Measurements from ENCODE around the gene BEGAIN.

Gene BEGAIN

DNA sequence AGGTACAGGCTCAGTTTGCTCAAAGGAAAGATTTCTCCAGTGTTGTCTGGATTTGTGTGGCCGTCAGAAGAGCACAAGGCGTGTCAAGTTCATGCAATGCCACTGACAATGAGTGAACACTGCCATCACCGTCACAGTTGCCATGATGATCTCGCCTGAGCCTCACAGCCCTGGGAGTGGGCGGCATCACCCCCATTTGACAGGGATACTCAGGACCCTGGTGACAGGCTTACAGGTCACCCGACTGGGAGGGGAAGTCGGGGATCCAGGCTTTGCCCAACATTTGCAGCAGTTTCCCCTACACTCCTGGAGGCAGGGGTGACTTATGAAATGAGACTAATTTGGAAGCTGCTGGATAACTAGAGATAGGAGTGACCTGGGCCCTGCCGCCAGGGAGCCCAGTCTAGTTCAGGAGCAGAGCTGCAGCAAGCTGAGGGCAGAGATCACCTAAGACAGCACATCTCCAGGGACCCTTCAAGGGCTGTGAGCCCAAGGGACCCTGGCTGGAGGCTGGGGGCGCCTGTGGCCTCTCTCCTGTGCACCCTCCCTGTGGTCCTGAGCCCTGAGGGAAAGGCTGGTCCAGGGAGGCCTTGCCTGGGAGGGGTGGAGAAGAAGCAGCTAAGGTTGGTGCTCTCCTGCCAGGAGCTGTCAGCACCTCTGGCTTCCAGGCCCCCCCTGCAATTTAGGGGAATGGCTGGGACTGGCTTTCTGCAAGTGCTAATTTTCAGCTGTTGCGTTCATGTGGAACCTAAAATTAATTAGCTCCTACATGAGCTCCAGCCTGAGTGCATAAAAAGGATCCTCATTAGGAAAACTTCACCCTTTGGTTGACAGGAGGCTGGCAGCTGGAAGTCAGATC lies 32.4 kb upstream of the BEGAIN start:
- no peak for DNase-seq (ENCODE audit: low spot score)
- TF ChIP-seq, protein P1, sequence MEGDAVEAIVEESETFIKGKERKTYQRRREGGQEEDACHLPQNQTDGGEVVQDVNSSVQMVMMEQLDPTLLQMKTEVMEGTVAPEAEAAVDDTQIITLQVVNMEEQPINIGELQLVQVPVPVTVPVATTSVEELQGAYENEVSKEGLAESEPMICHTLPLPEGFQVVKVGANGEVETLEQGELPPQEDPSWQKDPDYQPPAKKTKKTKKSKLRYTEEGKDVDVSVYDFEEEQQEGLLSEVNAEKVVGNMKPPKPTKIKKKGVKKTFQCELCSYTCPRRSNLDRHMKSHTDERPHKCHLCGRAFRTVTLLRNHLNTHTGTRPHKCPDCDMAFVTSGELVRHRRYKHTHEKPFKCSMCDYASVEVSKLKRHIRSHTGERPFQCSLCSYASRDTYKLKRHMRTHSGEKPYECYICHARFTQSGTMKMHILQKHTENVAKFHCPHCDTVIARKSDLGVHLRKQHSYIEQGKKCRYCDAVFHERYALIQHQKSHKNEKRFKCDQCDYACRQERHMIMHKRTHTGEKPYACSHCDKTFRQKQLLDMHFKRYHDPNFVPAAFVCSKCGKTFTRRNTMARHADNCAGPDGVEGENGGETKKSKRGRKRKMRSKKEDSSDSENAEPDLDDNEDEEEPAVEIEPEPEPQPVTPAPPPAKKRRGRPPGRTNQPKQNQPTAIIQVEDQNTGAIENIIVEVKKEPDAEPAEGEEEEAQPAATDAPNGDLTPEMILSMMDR (IDR thresholded peaks at IDR 0.05; ENCODE audit: extremely low read depth, missing control alignments): no peak

DNA sequence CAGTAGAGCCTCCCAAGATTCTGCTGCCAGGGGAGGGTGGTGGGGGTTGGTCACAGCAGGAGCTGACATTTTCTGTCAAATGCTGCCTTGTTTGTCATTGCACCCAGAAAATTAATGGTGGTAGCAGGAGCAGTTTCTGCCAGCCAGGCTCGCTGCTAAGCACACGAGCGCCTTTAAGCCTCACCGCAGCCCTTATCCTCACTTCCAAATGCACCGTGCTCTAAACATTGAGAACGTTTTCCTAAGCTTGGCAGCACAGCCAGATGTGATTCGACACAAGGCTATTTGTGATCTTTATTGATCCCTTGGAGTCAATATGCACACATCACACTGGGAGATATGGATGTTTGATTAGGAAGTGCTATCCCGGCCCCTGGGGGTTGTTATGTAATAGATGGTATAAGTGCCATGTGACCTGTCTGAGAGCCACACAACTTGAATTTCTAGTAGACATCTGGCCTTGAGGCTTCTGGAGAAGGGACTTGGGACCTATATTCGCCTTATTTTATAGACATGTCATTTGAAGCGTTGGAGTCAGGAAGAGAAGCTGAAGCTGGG lies 31.6 kb upstream of the BEGAIN start:
- TF ChIP-seq, protein P1 (IDR thresholded peaks at IDR 0.05; ENCODE audit: extremely low read depth, missing control alignments): no peak
- no peak for DNase-seq (ENCODE audit: low spot score)

DNA sequence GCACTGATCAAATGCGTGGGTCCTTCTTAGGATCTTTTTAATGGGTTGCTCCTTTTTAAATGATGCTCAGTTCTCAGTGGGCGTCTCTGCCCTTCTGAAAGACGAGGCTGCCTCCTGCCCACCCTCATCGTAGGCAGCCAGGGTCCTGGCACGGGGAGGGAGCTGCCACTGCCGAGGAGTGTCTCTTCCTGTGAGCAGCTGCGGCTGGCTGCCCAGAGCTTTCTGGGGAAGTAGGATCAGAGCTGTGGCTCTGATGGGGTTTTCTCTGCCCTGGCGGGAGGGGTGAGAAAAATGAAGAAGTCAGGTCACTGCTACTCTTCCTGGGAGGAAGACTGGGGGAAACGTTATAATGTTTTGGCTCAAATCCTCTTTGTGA lies 31.1 kb upstream of the BEGAIN start:
- TF ChIP-seq, protein P1 (IDR thresholded peaks at IDR 0.05; ENCODE audit: extremely low read depth, missing control alignments): no peak
- DNase-seq (ENCODE audit: low spot score): no peak

DNA sequence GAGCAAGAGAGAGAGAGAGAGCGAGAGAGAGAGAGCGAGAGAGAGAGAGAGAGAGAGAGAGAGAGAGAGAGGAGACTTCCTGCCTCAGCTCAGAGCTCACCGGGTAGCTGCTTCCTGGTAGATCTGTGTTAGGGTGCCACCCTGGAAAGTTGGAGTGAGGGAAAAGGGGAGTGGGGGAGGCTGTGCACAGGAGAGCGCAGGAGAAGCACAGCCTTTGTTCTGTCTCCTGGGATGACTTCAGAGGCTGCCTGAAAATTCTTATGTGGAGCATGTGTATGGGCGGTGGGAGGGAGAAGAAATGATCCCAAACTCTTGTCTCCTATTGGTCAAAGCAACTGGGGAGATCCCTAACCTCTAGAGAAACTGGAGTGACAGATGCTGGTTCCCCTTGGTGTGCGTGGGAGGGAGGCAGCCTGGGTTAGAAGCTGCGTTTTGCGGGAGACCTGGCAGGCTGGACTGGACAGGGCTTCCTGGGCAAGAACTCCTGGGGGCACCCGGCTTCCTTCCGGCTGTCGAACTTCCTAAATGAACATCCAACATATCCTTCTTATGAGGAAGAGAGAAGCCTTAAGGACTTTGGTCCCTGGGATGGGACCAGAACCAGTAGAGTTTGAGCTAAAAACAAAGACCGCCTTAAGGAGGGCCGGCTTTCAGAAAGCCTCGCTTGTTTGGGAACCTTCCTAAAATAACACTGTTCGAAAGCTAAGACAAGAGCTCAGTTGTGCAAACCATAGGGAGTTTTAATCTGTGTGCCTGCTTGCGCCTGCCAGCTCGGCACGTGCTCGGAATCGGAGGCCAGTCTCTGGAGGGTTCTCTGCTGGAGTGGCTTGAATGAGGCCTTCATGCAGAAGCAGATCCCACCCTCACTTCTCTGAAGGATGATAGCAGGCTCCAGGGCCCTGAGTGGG lies 30.4 kb upstream of the BEGAIN start:
- DNase-seq (ENCODE audit: low spot score): no peak
- TF ChIP-seq, protein P1 (IDR thresholded peaks at IDR 0.05; ENCODE audit: extremely low read depth, missing control alignments): no peak

DNA sequence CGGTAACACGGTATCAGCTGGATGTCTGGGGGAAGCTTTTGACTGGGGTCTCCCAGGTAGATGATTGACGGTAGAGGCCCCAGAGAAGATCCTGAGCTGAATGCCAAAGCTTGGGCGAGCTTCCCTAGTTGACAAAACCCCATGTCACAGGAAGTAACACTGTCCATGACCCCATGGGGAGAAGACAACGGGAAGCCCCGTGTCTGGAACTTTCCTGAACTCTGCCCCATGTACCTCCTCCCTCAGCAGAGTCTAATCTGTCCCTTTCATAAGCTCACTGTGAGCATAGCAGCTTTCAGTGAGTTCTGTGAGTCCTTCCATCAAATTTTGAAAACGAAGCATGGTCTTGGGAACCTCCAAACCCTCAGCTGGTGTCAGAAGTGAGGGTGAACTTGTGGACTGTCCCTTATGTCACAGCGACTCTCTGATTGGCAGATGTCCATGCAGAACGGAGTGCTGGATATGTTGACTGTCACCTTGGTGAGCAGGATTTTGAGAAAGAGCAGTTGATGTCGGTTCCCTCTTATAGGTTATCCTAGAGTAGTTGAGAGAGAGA lies 29.7 kb upstream of the BEGAIN start:
- no peak for DNase-seq (ENCODE audit: low spot score)
- TF ChIP-seq, protein P1 (IDR thresholded peaks at IDR 0.05; ENCODE audit: extremely low read depth, missing control alignments): no peak

DNA sequence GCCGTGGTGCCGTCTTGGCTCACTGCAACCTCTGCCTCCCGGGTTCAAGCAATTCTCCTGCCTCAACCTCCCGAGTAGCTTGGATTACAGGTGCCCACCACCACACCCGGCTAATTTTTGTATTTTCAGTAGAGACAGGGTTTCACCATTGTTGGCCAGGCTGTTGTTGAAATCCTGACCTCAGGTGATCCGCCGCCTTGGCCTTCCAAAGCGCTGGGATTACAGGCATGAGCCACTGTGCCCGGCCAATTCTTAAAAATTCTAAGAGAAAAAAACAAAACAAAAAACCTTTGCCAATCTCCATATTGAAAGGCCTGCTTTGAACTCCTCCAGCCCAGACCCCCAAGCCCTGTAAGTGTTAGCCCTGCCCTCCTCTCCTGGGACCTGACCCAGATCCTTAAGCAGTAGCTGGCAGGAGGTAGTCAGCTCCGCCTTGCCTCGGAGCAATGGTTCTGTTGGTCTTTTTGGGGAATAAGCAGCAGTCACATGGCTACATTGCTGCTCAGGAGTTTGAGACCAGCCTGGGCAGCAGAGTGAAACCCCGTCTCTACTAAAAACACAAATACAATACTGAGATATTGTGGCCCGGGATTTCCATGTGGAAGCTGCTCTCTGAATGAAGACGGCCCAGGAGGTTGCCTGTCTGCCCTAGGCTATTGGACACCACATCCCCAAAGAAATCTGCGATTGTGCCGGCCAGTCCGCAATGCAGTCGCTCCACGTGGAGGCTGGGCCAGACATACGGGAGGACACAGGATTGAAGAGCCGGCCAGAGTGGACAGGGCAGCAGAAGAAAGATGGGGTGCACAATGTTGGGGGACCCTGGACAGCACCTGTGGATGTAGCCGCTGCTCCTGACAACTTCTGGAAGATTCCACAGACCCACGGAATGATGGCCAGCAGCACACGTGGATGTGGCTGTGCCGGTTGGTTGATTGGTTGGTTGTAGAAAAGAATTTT lies 28.8 kb upstream of the BEGAIN start:
- TF ChIP-seq, protein P1 (IDR thresholded peaks at IDR 0.05; ENCODE audit: extremely low read depth, missing control alignments): no peak
- DNase-seq (ENCODE audit: low spot score): no peak
